Embryonic facial prominence (tissue), 1 donor: ENCODE data around the gene VPS4B.
"Not testable (repeated sequence)": the region's sequence is repeated elsewhere in the genome, so short reads cannot be mapped to it uniquely, and the experiment has no call there.

Source experiments
- DNase-seq: peaks from one replicate; pipeline ENCODE4 v3.0.0-alpha.2; 2016; ENCODE audit errors: extremely low spot score

VPS4B gene

GRCh38 chr18:63367053-63367953 is 55.0 kb downstream of the VPS4B start, which contains the start of gene KDSR:
Gene KDSR (minus strand): TSS chr18:63367206. CDS start chr18:63367118, 88 bp downstream.
- peak; percentile 93 for DNase-seq

- DNase-seq: no peak
Observed at GRCh38 chr18:63366213-63367052, 55.8 kb downstream of the VPS4B start.

DNA sequence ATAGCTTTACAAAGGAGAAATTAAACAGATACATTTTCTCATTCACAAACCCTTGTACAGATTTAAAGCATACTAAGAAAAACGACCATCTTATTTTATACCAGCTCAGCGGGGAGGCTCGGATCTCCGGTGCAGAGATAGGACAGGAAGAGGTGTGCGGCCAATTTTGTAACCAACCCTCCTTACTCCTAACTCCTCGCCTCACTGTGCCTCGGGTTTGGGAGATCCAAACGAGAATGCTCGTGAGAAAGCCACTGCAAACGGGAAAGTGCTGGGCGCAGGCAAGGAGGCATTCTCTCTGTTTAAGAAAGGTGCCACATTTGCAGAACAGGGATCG is 56.4 kb downstream of the VPS4B start:
- no peak for DNase-seq

DNA sequence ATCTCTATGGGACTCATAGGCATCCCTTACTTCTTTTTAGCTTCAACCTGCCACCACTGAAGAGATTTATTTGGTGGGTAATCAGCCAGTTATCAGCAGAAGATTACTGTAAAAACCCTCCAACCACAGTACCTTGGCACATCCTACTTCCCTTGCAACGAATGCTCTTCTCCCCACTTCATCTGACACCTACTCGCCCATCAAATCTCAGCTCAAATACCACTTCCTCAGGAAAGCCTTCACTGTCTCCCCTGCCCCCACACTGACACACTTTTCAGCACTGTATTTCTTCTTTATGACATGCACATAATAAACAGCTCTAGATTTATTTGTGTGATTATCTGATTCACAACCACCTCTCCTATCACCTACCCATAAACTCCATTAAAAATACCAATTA is 58.3 kb downstream of the VPS4B start:
- DNase-seq: no peak

- not testable (repeated sequence) for DNase-seq
Observed at GRCh38 chr18:63363420-63363819, 58.9 kb downstream of the VPS4B start.

DNA sequence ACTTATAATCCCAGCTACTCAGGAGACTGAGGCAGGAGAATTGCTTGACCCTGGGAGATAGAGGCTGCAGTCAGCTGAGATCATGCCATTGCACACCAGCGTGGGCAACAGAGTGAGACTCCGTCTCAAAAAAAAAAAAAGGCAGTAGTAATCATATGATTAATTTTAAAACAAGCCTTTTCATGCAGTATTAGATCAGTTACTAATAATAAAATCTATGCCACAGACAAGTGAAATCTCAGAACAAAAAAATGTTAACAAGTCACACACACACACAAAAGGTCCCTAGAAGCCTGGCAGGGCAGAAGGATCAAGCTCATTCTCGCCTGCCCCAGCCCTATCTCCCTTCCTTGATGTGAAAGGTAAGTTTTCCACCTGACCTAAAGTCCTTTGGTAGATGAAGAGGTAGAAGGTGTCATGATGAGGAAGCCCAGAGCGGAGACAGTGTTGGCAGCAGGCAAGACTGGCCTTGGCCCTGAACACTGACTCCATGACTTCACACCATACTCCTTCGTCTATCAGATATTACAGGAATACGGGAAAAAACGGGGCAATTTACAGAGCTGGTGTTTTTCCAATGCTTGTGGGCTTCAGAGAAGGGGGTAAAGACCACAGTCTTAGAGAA is 65.9 kb downstream of the VPS4B start:
- no peak for DNase-seq

GRCh38 chr18:63350230-63350629 is 72.0 kb downstream of the VPS4B start:
- DNase-seq: no peak

DNA sequence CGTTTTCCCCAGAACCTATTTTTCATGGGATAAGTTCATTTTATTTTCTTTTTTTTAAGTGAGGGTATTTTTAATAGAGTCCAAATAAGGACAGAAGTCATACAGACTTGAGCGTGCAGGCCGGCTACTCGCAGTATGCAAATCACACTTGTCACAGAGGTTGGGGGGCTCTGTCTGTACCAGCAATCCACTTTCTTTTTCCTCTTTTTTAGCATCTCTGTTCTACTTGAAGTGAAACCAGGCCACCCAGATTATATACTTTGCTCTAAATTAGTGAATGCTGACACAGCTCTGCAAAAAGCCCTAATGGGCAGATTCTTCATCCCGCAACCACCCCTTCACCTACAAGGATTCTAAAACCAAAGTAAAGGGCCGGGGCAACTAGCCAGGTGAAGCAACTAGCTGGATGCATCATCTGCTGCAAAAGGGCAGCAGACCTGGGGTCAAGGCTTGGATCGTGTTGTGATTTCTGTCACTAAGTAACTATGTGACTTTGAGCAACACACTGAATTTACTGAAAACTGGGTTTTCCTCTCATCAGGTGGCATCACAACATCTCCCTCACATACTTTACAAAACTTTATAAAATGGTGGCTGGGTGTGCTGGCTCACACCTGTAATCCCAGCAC is 73.7 kb downstream of the VPS4B start:
- no peak for DNase-seq

GRCh38 chr18:63346480-63347183 is 75.6 kb downstream of the VPS4B start:
- DNase-seq: no peak

DNA sequence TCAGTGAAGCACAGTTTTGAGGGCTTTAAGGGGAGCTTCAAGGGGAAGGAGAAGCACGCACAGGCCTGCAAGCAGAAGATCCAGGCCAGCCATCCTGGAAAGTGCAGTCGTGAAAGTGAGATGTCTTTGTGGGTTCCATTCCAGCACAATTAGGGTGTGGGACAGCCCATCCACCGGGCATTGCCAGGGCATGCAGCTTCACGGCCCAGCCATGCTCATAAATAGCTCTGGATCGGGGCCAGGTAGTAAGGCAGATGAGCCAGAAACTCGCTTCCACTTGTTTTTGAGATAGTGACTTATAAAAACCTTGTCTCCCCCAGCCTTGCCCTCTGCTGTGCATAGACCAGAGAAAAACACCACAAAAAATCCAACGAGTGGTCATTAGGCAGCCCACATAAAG is 76.2 kb downstream of the VPS4B start:
- DNase-seq: no peak

- no peak for DNase-seq
Observed at GRCh38 chr18:63344918-63345317, 77.4 kb downstream of the VPS4B start.

DNA sequence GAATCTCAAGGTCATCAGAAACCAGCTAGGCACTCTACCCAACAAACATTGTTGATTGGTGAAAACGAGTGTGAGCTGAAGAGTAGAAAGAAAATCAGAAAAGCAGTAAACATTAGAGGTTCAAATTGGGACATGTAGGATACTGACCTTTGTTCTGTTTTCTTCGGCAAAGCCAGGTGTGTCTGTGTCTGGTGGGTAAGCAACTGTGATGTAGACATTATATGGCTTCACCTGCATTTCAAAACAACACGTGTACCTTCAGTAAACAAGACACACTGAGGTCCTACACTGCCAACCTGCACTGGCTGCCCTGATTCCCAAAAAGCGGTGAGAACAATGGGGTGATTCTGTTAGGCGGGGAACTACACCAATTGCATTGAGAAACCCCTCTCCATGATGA is 78.0 kb downstream of the VPS4B start:
- no peak for DNase-seq

DNA sequence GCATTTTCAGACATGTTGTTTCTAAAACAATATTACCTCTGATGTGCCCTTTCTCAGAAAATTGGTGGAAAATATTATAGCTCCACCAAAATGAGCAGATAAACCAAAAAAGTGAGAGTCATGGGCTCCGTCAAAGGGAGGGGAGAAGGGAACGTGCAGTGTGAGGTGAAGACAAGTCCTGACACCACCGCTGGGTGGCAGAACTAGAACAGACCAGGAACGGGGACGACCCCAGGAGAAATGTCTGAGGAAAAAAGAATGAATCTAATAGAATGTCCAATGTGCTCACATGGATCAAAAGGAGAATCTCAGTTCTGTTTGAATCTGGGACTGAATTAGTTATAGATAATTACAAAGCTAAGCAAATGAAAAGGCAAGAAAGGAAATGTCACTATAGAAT is 80.1 kb downstream of the VPS4B start:
- DNase-seq: no peak

- peak; percentile 46 for DNase-seq
Observed at GRCh38 chr18:63339920-63340484, 82.3 kb downstream of the VPS4B start.
